MM.1S (cell line): ENCODE data around the gene DLX2.
"Not testable (repeated sequence)": the region's sequence is repeated elsewhere in the genome, so short reads cannot be mapped to it uniquely, and the experiment has no call there.

ENCODE experiments used
- DNase-seq: peaks from one replicate; pipeline ENCODE4 v3.0.0-alpha.2; 2015
- H2AFZ ChIP-seq: fragments of 300-600 bp; sonication (generic); 2 replicates; pipeline ENCODE4 v1.6.0; 2016; ENCODE audit warnings: antibody characterized with exemption, low read length
- H3F3A ChIP-seq: fragments of 300-600 bp; sonication (generic); 2 replicates; pipeline ENCODE4 v1.6.1; 2016; ENCODE audit warnings: mild to moderate bottlenecking, antibody characterized with exemption, low read length, moderate library complexity, mixed read lengths; ENCODE audit not compliant: insufficient read depth
- H3K27ac ChIP-seq: fragments of 300-600 bp; sonication (generic); 2 replicates; pipeline ENCODE4 v1.5.1; 2016; ENCODE audit warnings: mild to moderate bottlenecking, low read length
- H3K27me3 ChIP-seq: fragments of 300-600 bp; sonication (generic); replicated peaks from 2 replicates; pipeline ENCODE4 v1.6.0; 2016; ENCODE audit warnings: low read length; ENCODE audit not compliant: insufficient read depth
- H3K36me3 ChIP-seq: fragments of 300-600 bp; sonication (generic); replicated peaks from 2 replicates; pipeline ENCODE4 v1.6.1; 2016; ENCODE audit warnings: mild to moderate bottlenecking, low read length, mixed read lengths; ENCODE audit not compliant: insufficient read depth
- H3K4me1 ChIP-seq: fragments of 300-600 bp; sonication (generic); 2 replicates; pipeline ENCODE4 v1.6.1; 2016; ENCODE audit warnings: low read length, mixed read lengths
- H3K4me2 ChIP-seq: fragments of 300-600 bp; sonication (generic); 2 replicates; pipeline ENCODE4 v1.6.0; 2016; ENCODE audit warnings: low read depth, low read length
- H3K4me3 ChIP-seq: fragments of 300-600 bp; sonication (generic); 2 replicates; pipeline ENCODE4 v1.5.1; 2016; ENCODE audit warnings: low read length, mixed read lengths
- H3K79me2 ChIP-seq: fragments of 300-600 bp; sonication (generic); 2 replicates; pipeline ENCODE4 v1.6.1; 2016; ENCODE audit warnings: mixed run types, low read length, mixed read lengths
- H3K9ac ChIP-seq: fragments of 300-600 bp; sonication (generic); 2 replicates; pipeline ENCODE4 v1.6.1; 2016; ENCODE audit warnings: low read length, mixed read lengths
- H3K9me2 ChIP-seq: fragments of 300-600 bp; sonication (generic); replicated peaks from 2 replicates; pipeline ENCODE4 v1.6.1; 2016; ENCODE audit warnings: mild to moderate bottlenecking, low read length, mixed read lengths; ENCODE audit not compliant: insufficient read depth
- H3K9me3 ChIP-seq: fragments of 300-600 bp; sonication (generic); replicated peaks from 2 replicates; pipeline ENCODE4 v1.6.1; 2016; ENCODE audit warnings: mild to moderate bottlenecking, low read length, mixed read lengths; ENCODE audit not compliant: insufficient read depth
- H4K20me1 ChIP-seq: fragments of 300-600 bp; sonication (generic); 2 replicates; pipeline ENCODE4 v1.6.1; 2016; ENCODE audit warnings: mild to moderate bottlenecking, low read length, moderate library complexity, mixed read lengths; ENCODE audit not compliant: insufficient read depth
- CTCF ChIP-seq: fragments of 300-600 bp; sonication (generic); IDR thresholded peaks from 2 replicates; pipeline ENCODE4 v1.5.1; 2016; ENCODE audit warnings: antibody characterized with exemption, low read length, mixed read lengths
- EZH2 ChIP-seq: fragments of 300-600 bp; sonication (generic); optimal IDR thresholded peaks from 2 replicates; pipeline ENCODE3; 2017; ENCODE audit warnings: low read depth, mild to moderate bottlenecking, antibody characterized with exemption, low read length, mixed read lengths
- EZH2phosphoT487 ChIP-seq: fragments of 300-600 bp; sonication (generic); IDR thresholded peaks from 2 replicates; pipeline ENCODE4 v1.6.1; 2018; ENCODE audit warnings: antibody characterized with exemption, low read length

Gene DLX2

GRCh38 chr2:172114579-172114978, 11.9 kb upstream of the DLX2 start:
- H3K27me3 ChIP-seq: no peaks in the 10 kb centered on the region
- no peak for DNase-seq
- no peak overlapping the region for H3K9ac ChIP-seq
- H2AFZ ChIP-seq: no peak overlapping the region
- H3K36me3 ChIP-seq: no peaks in the 10 kb centered on the region
- H3K79me2 ChIP-seq: no peaks in the 10 kb centered on the region
- no peak overlapping the region for H3K27ac ChIP-seq
- no peaks in the 10 kb centered on the region for H3K9me3 ChIP-seq
- H3K4me1 ChIP-seq: no peaks in the 10 kb centered on the region
- H3K9me2 ChIP-seq: no peaks in the 10 kb centered on the region
- no peak overlapping the region for H3K4me2 ChIP-seq
- no peaks in the 10 kb centered on the region for H3F3A ChIP-seq
- H4K20me1 ChIP-seq: no peaks in the 10 kb centered on the region
- H3K4me3 ChIP-seq: no peak overlapping the region
- TF ChIP-seq EZH2phosphoT487 (no peak), EZH2 (no peak), CTCF (no peak)

GRCh38 chr2:172114176-172114575, 11.5 kb upstream of the DLX2 start:
- H3K9ac ChIP-seq, H3F3A ChIP-seq, H3K4me2 ChIP-seq, H3K27ac ChIP-seq, H3K4me1 ChIP-seq, H3K9me3 ChIP-seq, H3K79me2 ChIP-seq, H4K20me1 ChIP-seq, DNase-seq, H3K4me3 ChIP-seq, H3K9me2 ChIP-seq, H3K27me3 ChIP-seq, H2AFZ ChIP-seq, H3K36me3 ChIP-seq: not testable (repeated sequence)

- H3F3A ChIP-seq: no peaks in the 10 kb centered on the region
- H3K36me3 ChIP-seq: no peaks in the 10 kb centered on the region
- TF ChIP-seq CTCF (peak; percentile 27), EZH2 (no peak)
- no peak overlapping the region for H3K27ac ChIP-seq
- no peaks in the 10 kb centered on the region for H3K27me3 ChIP-seq
- no peak for DNase-seq
- H3K4me1 ChIP-seq: no peaks in the 10 kb centered on the region
- no peaks in the 10 kb centered on the region for H4K20me1 ChIP-seq
- H3K4me3 ChIP-seq: no peak overlapping the region
- H3K9ac ChIP-seq: no peak overlapping the region
- no peaks in the 10 kb centered on the region for H3K79me2 ChIP-seq
- H3K9me3 ChIP-seq: no peaks in the 10 kb centered on the region
- H3K4me2 ChIP-seq: no peak overlapping the region
- no peaks in the 10 kb centered on the region for H3K9me2 ChIP-seq
- no peak overlapping the region for H2AFZ ChIP-seq
Observed at GRCh38 chr2:172113617-172114016, 10.9 kb upstream of the DLX2 start.

- H4K20me1 ChIP-seq: no peaks in the 10 kb centered on the region
- no peak overlapping the region for H3K9ac ChIP-seq
- no peak overlapping the region for H2AFZ ChIP-seq
- no peaks in the 10 kb centered on the region for H3K4me1 ChIP-seq
- peaks cover 10% of the 10 kb centered on the region for H3K27me3 ChIP-seq
- no peaks in the 10 kb centered on the region for H3K79me2 ChIP-seq
- no peak overlapping the region for H3K27ac ChIP-seq
- H3F3A ChIP-seq: no peaks in the 10 kb centered on the region
- H3K36me3 ChIP-seq: no peaks in the 10 kb centered on the region
- no peak for DNase-seq
- H3K4me3 ChIP-seq: no peak overlapping the region
- H3K9me2 ChIP-seq: no peaks in the 10 kb centered on the region
- no peak overlapping the region for H3K4me2 ChIP-seq
- H3K9me3 ChIP-seq: no peaks in the 10 kb centered on the region
- TF ChIP-seq CTCF: no peak
Observed at GRCh38 chr2:172109988-172110811, 7.5 kb upstream of the DLX2 start.
